ENCODE data around the gene SCIN. TPM values are rescaled to one million over a fixed set of nuclear protein-coding genes. Genes with fewer than 3 reads are reported as not detected.

SCIN gene
- total RNA-seq, 1 donor from 2014 or later = 3.9 TPM

DNA sequence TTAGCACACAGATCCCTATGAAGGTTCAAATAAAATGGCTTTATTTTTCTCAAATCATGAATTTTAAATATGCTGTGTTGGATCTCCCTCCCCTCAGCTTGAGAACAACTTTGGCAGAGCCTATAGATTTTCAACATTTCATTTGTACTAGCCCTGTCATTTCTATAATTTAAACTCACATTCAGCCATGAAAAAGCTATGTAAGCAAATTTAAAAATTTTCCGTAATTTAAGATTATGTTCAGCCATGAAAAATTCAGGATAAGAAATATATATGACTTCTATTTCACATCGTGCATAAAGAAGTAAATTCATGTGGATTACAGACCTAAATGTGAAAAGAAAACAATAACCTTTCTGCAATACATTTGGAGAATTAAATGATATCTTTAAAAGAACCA lies 36.5 kb upstream of the SCIN start:
- DNase-seq (ENCODE audit: extremely low spot score, unreplicated experiment) = no peak
- H3K27ac Mint-ChIP-seq = no peak overlapping the region
- TF ChIP-seq, protein P1, sequence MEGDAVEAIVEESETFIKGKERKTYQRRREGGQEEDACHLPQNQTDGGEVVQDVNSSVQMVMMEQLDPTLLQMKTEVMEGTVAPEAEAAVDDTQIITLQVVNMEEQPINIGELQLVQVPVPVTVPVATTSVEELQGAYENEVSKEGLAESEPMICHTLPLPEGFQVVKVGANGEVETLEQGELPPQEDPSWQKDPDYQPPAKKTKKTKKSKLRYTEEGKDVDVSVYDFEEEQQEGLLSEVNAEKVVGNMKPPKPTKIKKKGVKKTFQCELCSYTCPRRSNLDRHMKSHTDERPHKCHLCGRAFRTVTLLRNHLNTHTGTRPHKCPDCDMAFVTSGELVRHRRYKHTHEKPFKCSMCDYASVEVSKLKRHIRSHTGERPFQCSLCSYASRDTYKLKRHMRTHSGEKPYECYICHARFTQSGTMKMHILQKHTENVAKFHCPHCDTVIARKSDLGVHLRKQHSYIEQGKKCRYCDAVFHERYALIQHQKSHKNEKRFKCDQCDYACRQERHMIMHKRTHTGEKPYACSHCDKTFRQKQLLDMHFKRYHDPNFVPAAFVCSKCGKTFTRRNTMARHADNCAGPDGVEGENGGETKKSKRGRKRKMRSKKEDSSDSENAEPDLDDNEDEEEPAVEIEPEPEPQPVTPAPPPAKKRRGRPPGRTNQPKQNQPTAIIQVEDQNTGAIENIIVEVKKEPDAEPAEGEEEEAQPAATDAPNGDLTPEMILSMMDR (conservative IDR thresholded peaks at IDR 0.05) = no peak
- no peaks in the 10 kb centered on the region for H3K4me1 Mint-ChIP-seq (ENCODE audit: unreplicated experiment)
- no peak overlapping the region for H3K4me3 Mint-ChIP-seq
- H3K27me3 Mint-ChIP-seq = no peaks in the 10 kb centered on the region
- peaks cover 13% of the 10 kb centered on the region for H3K9me3 Mint-ChIP-seq
- no peaks in the 10 kb centered on the region for H3K36me3 Mint-ChIP-seq

DNA sequence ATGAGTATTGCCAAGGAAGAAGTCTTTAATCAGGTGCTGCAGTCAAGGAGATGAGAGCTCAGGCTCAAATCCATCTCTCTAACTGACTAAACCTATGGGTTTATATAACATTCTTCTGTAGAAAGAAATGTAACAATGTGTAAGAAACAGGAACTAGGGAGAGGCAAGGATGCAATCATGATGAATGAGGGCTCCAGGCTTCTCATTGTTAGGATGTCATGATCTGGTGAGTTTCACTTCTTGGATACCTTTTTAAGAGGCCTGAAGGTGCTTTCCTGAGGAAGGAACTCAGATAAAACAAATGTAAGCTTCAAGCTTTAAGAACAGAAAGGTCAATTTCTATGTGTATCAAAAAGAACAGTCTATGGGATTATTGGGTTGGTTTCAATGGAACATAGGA lies 30.8 kb upstream of the SCIN start:
- H3K27ac Mint-ChIP-seq = no peak overlapping the region
- no peak overlapping the region for H3K4me3 Mint-ChIP-seq
- H3K4me1 Mint-ChIP-seq (ENCODE audit: unreplicated experiment) = peaks cover 2% of the 10 kb centered on the region
- no peaks in the 10 kb centered on the region for H3K27me3 Mint-ChIP-seq
- H3K9me3 Mint-ChIP-seq = peaks cover 13% of the 10 kb centered on the region
- no peak for DNase-seq (ENCODE audit: extremely low spot score, unreplicated experiment)
- H3K36me3 Mint-ChIP-seq = no peaks in the 10 kb centered on the region
- TF ChIP-seq, protein P1 (conservative IDR thresholded peaks at IDR 0.05) = no peak

DNA sequence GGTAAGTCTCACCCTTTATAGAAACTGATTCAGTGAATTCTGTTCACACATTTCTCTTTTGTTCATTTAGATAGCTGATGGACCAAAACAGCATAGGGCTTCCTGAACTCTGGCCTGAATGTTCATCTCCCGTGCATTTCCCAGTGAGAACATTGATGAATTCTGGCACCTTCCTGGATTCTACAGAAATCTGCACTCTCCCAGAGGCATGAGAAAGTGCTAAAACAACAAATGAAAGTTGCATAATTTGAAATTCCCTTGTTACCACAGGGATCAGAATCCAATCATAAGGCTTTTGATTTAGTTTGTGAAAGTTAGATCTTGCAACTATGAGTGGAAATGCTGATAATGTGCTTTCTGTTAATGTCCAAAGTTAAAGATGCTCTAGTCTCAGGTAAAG lies 29.7 kb upstream of the SCIN start:
- DNase-seq (ENCODE audit: extremely low spot score, unreplicated experiment) = no peak
- Mint-ChIP-seq H3K27me3 (no peaks in the 10 kb centered on the region), H3K27ac (no peak overlapping the region), H3K4me1 (ENCODE audit: unreplicated experiment) (peaks cover 7% of the 10 kb centered on the region), H3K9me3 (peaks cover 8% of the 10 kb centered on the region), H3K36me3 (no peaks in the 10 kb centered on the region), H3K4me3 (no peak overlapping the region)
- TF ChIP-seq, protein P1 (conservative IDR thresholded peaks at IDR 0.05) = no peak

DNA sequence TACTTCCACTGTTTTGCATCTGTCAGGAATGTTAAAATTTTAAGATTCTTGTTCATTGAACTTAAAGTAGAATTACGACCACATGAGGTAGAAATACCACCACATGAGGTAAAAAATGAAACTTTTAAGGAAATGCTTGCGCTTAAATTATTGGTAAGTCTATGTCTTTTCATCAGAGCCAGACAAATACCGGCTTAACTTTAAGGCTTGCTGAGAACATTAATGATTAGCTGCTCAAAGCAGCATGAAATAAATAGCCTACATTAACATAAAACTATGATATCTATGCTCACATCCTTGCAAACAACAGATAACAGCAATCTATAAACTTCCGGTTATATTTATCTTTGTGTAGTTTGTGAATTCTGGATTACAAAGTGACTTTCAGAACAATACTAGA lies 26.9 kb upstream of the SCIN start:
- Mint-ChIP-seq H3K4me3 (no peak overlapping the region), H3K4me1 (ENCODE audit: unreplicated experiment) (peaks cover 7% of the 10 kb centered on the region), H3K27ac (no peak overlapping the region), H3K27me3 (no peaks in the 10 kb centered on the region), H3K36me3 (no peaks in the 10 kb centered on the region), H3K9me3 (no peaks in the 10 kb centered on the region)
- TF ChIP-seq, protein P1 (conservative IDR thresholded peaks at IDR 0.05) = no peak
- no peak for DNase-seq (ENCODE audit: extremely low spot score, unreplicated experiment)

DNA sequence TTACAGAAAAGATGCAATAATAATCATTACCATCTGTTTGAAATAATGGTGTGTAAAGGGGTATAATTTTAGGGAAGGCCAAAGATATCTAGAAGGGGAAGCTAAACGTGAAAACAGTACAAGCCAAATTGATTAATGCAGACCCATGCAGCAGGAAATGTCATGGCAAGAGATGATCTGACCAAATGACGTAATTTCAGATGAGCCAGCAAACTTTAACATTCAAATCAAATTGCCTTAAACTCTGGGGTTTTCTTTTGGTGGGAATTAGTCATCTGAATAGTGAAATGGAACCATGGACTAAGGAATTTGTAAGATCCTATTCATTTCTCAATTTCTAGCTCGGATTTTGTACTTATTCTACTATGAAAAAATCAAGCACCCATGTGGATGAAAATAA lies 21.4 kb upstream of the SCIN start:
- Mint-ChIP-seq H3K4me3 (no peak overlapping the region), H3K27me3 (no peaks in the 10 kb centered on the region), H3K4me1 (ENCODE audit: unreplicated experiment) (peaks cover 16% of the 10 kb centered on the region), H3K27ac (no peak overlapping the region), H3K36me3 (no peaks in the 10 kb centered on the region), H3K9me3 (no peaks in the 10 kb centered on the region)
- TF ChIP-seq, protein P1 (conservative IDR thresholded peaks at IDR 0.05) = no peak
- DNase-seq (ENCODE audit: extremely low spot score, unreplicated experiment) = no peak

DNA sequence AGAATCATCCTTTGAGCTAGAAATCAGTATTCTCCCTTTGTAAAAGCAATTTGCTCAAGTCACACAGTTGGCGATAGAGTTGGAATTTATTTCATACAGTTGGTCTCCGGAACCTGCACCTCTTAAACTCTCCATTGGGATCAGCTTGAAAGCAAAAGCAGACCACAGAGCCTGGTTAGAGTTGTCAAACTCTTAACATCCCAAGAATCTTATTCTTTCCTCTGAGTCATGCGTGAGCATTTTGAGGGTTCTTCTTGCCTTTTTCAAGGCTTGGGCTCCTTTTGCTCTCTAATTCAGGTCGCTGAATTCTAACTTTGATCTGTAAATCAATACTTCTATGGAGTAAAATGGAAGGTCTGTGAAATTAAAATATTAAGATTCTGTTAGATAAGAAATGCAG lies 19.6 kb upstream of the SCIN start:
- TF ChIP-seq, protein P1 (conservative IDR thresholded peaks at IDR 0.05) = no peak
- Mint-ChIP-seq H3K27me3 (no peaks in the 10 kb centered on the region), H3K36me3 (no peaks in the 10 kb centered on the region), H3K4me3 (no peak overlapping the region), H3K9me3 (no peaks in the 10 kb centered on the region), H3K27ac (no peak overlapping the region), H3K4me1 (ENCODE audit: unreplicated experiment) (peaks cover 9% of the 10 kb centered on the region)
- no peak for DNase-seq (ENCODE audit: extremely low spot score, unreplicated experiment)

Data from type B pancreatic cell (in vitro differentiated cells).